HepG2 (cell line): Measurements from ENCODE around the gene RANBP3. TPM values are rescaled to one million over a fixed set of nuclear protein-coding genes. Genes with fewer than 3 reads are reported as not detected.

Experiments
- AKAP8 ChIP-seq: sonication (generic); formaldehyde crosslinking; IDR thresholded peaks from 2 replicates; pipeline ENCODE4 v1.5.1; 2020; ENCODE audit warnings: mild to moderate bottlenecking, missing genetic modification reagents
- DRAP1 ChIP-seq: IDR thresholded peaks from 2 replicates; pipeline ENCODE4 v1.6.1; 2016; ENCODE audit warnings: missing genetic modification reagents, missing compliant biosample characterization
- ELF3 ChIP-seq: IDR thresholded peaks from 2 replicates; pipeline ENCODE4 v1.6.1; 2016; ENCODE audit warnings: missing genetic modification reagents, missing compliant biosample characterization
- IRX3 ChIP-seq: sonication (generic); formaldehyde crosslinking; IDR thresholded peaks from 2 replicates; pipeline ENCODE4 v1.8.1; 2023; ENCODE audit warnings: mild to moderate bottlenecking, low read depth, missing genetic modification reagents, borderline replicate concordance
- MED1 ChIP-seq: sonication (generic); formaldehyde crosslinking; IDR thresholded peaks from 2 replicates; pipeline ENCODE4 v1.4.0; 2020; ENCODE audit warnings: missing genetic modification reagents
- MYPOP ChIP-seq: sonication (generic); formaldehyde crosslinking; IDR thresholded peaks from 2 replicates; pipeline ENCODE4 v1.8.1; 2023; ENCODE audit warnings: mild to moderate bottlenecking, moderate library complexity, missing genetic modification reagents
- PATZ1 ChIP-seq: sonication (generic); formaldehyde crosslinking; IDR thresholded peaks from 2 replicates; pipeline ENCODE4 v1.4.0; 2020; ENCODE audit warnings: missing genetic modification reagents
- PHF21A ChIP-seq: sonication (generic); formaldehyde crosslinking; IDR thresholded peaks from 2 replicates; pipeline ENCODE4 v1.5.0; 2020; ENCODE audit warnings: mild to moderate bottlenecking, missing genetic modification reagents
- POLR2A ChIP-seq, 2 experiments: IDR thresholded peaks; 2 replicates each; pipeline ENCODE4 v1.6.1; 2011; ENCODE audit warnings: low read depth in 2 of 2, low read length in 2 of 2, mild to moderate bottlenecking in 1 of 2, moderate library complexity in 1 of 2; ENCODE audit not compliant: insufficient read depth in 1 of 2
- SMC3 ChIP-seq: IDR thresholded peaks from 2 replicates; pipeline ENCODE4 v1.6.1; 2011; ENCODE audit warnings: low read length, improper control_type of control experiment
- TARDBP ChIP-seq: sonication (generic); formaldehyde crosslinking; IDR thresholded peaks from 2 replicates; pipeline ENCODE4 v1.8.0; 2022; ENCODE audit warnings: mild to moderate bottlenecking, missing genetic modification reagents
- TFAP4 ChIP-seq: sonication (generic); IDR thresholded peaks from 2 replicates; pipeline ENCODE4 v1.6.1; 2016; ENCODE audit warnings: low read depth, borderline replicate concordance
- ZIK1 ChIP-seq: sonication (generic); formaldehyde crosslinking; IDR thresholded peaks from 2 replicates; pipeline ENCODE4 v1.5.0; 2020; ENCODE audit warnings: mild to moderate bottlenecking, low read depth, missing genetic modification reagents, borderline replicate concordance
- ZNF292 ChIP-seq: sonication (generic); formaldehyde crosslinking; IDR thresholded peaks from 2 replicates; pipeline ENCODE4 v1.8.1; 2022; ENCODE audit warnings: mild to moderate bottlenecking, low read depth, missing genetic modification reagents, borderline replicate concordance
- ZNF326 ChIP-seq: sonication (generic); formaldehyde crosslinking; IDR thresholded peaks from 2 replicates; pipeline ENCODE4 v1.4.0; 2020; ENCODE audit warnings: missing genetic modification reagents, borderline replicate concordance
- ZNF562 ChIP-seq: sonication (generic); formaldehyde crosslinking; IDR thresholded peaks from 2 replicates; pipeline ENCODE4 v1.8.0; 2022; ENCODE audit warnings: missing genetic modification reagents, borderline replicate concordance
- ZNF639 ChIP-seq: conservative IDR thresholded peaks from 2 replicates; pipeline ENCODE4 v1.6.1; 2018; ENCODE audit warnings: missing genetic modification reagents
- ZNF878 ChIP-seq: sonication (generic); formaldehyde crosslinking; IDR thresholded peaks from 2 replicates; pipeline ENCODE4 v1.8.1; 2023; ENCODE audit warnings: mild to moderate bottlenecking, missing genetic modification reagents, moderate library complexity
- ZNF879 ChIP-seq: sonication (generic); formaldehyde crosslinking; IDR thresholded peaks from 2 replicates; pipeline ENCODE4 v1.8.1; 2023; ENCODE audit warnings: missing genetic modification reagents
- ZNF883 ChIP-seq: sonication (generic); formaldehyde crosslinking; IDR thresholded peaks from 2 replicates; pipeline ENCODE4 v1.5.1; 2020; ENCODE audit warnings: mild to moderate bottlenecking, missing genetic modification reagents; ENCODE audit errors: not compliant biosample characterization
- ZNF891 ChIP-seq: sonication (generic); formaldehyde crosslinking; IDR thresholded peaks from 2 replicates; pipeline ENCODE4 v1.5.0; 2020; ENCODE audit warnings: mild to moderate bottlenecking, missing genetic modification reagents
- ZSCAN21 ChIP-seq: sonication (generic); formaldehyde crosslinking; IDR thresholded peaks from 2 replicates; pipeline ENCODE4 v1.8.0; 2022; ENCODE audit warnings: mild to moderate bottlenecking, missing genetic modification reagents, moderate library complexity, borderline replicate concordance
- polyA plus RNA-seq, 8 experiments: library from polyadenylated mRNA; depleted of rRNA in 3 of 8; stranded (reverse) in 7 of 8; unstranded in 1 of 8; fragments of >200 nt; fragmentation: Illumina TruSeq in 4 of 8; extraction: Trizol in 4 of 8; gene quantifications; 2 replicates each; pipeline versions ENCODE4 v1.2.1 to v1.2.3, GENCODE V29; 2011 to 2016; ENCODE audit warnings: low read depth in 4 of 8, missing spikeins in 1 of 8, mixed read lengths in 1 of 8; ENCODE audit not compliant: insufficient read depth in 1 of 8
- total RNA-seq, 5 experiments: library from RNA; depleted of rRNA; stranded (reverse); fragments of >200 nt; fragmentation: Illumina TruSeq; extraction: Trizol; gene quantifications; 2 replicates each; pipeline ENCODE4 v1.2.3, GENCODE V29; 2016; ENCODE audit warnings: low read depth in 1 of 5
- TF ChIP-seq, protein P1 (sequence below): sonication (generic); formaldehyde crosslinking; IDR thresholded peaks from 2 replicates; pipeline ENCODE4 v1.4.0; 2020; ENCODE audit warnings: mild to moderate bottlenecking, missing genetic modification reagents

Gene RANBP3
- total and polyA plus RNA-seq, 2 of the 13 experiments (the other 11 are each of a cell fraction or from before 2014, with no cell fraction given), result 39.5 to 149 TPM

- TF ChIP-seq MYPOP (CRISPR knock-in tag), result peak; percentile 74; the same call in 1 of the 2 replicates
- TF ChIP-seq MED1 (CRISPR knock-in tag), result peak; percentile 58
- TF ChIP-seq ZIK1 (CRISPR knock-in tag), result peak; percentile 32; the same call in 1 of the 2 replicates
- 0 out of 2 replicates have a peak, but pooled peaks have one; percentile 20 for TF ChIP-seq ELF3 (CRISPR knock-in tag)
- 0 out of 2 replicates have a peak, but pooled peaks have one; percentile 36 for TF ChIP-seq ZNF292
- TF ChIP-seq PHF21A (CRISPR knock-in tag), result no peak
- TF ChIP-seq ZNF879 (CRISPR knock-in tag), result no peak
- TF ChIP-seq IRX3 (CRISPR knock-in tag), result no peak
- TF ChIP-seq ZNF639, result no peak
- peak; percentile 100 for TF ChIP-seq AKAP8 (CRISPR knock-in tag)
- no peak for TF ChIP-seq ZNF562 (CRISPR knock-in tag)
- peak; percentile 29; the same call in 1 of the 2 replicates for TF ChIP-seq ZNF891 (CRISPR knock-in tag)
- TF ChIP-seq, protein P1, sequence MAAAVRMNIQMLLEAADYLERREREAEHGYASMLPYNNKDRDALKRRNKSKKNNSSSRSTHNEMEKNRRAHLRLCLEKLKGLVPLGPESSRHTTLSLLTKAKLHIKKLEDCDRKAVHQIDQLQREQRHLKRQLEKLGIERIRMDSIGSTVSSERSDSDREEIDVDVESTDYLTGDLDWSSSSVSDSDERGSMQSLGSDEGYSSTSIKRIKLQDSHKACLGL (CRISPR knock-in tag), result 0 out of 2 replicates have a peak, but pooled peaks have one; percentile 9
- peak; percentile 93 for TF ChIP-seq ZNF326 (CRISPR knock-in tag)
- TF ChIP-seq TFAP4, result peak; percentile 20; the same call in 1 of the 2 replicates
- peak; percentile 30; the same call in 1 of the 2 replicates for TF ChIP-seq ZSCAN21
- TF ChIP-seq ZNF883 (CRISPR knock-in tag), result no peak
- TF ChIP-seq SMC3, result peak; percentile 68; the same call in 1 of the 2 replicates
- TF ChIP-seq TARDBP (CRISPR knock-in tag), result peak; percentile 56; the same call in 1 of the 2 replicates
- peak in 1 of 2 experiments; percentile 68; a peak in 2 of 4 replicates for TF ChIP-seq POLR2A (IDR thresholded peaks at IDR 0.05; ENCODE audit: insufficient read depth in 1 of 2, low read depth in 2 of 2, low read length in 2 of 2)
- peak; percentile 91 for TF ChIP-seq PATZ1
- 0 out of 2 replicates have a peak, but pooled peaks have one; percentile 48 for TF ChIP-seq DRAP1 (CRISPR knock-in tag)
- peak; percentile 49; the same call in 1 of the 2 replicates for TF ChIP-seq ZNF878 (CRISPR knock-in tag)
These were observed 85.8 kb downstream of the RANBP3 start (continued) for GRCh38 chr19:5891938-5892771.
